IMR-90 (cell line): ENCODE results near the gene ARHGEF10L. TPM values are rescaled to one million over a fixed set of nuclear protein-coding genes. Genes with fewer than 3 reads are reported as not detected.

Experiments
- ATAC-seq: fragments of 200-7000 bp; cut with Tn5 transposase; 2 replicates; pipeline ENCODE4 v1.9.1; 2020; ENCODE audit warnings: low read depth, mild to moderate bottlenecking, moderate library complexity
- BruUV-seq: library from RNA; stranded (reverse); fragments of 400-500 nt; replicated peaks from 2 replicates; lab custom pipeline; 2021; lab: Mats Ljungman, UMichigan
- CTCF ChIA-PET: fragments of 300-600 bp; formaldehyde crosslinking; extraction: SDS; loops from one replicate; lab custom pipeline; 2021; ENCODE audit warnings: antibody characterized with exemption; lab: Yijun Ruan, JAX
- POLR2A ChIA-PET: fragments of 300-600 bp; sonication (Branson Sonifier 250); formaldehyde crosslinking; loops from one replicate; lab custom pipeline; 2022; ENCODE audit warnings: antibody characterized with exemption; ENCODE audit not compliant: unreplicated experiment; lab: Charles Lee
- DNase-seq: peaks from one replicate; pipeline ENCODE4 v3.0.0; 2013
- H2AFZ ChIP-seq: replicated peaks from 2 replicates; pipeline ENCODE3; 2013; ENCODE audit warnings: low read length, mild to moderate bottlenecking; ENCODE audit not compliant: poor library complexity
- H2AK5ac ChIP-seq: 2 replicates; pipeline ENCODE4 v1.6.1; 2013; ENCODE audit warnings: low read depth, low read length, inconsistent platforms
- H2AK9ac ChIP-seq: replicated peaks from 2 replicates; pipeline ENCODE3; 2013; ENCODE audit warnings: mild to moderate bottlenecking, low read depth, low read length, moderate library complexity; ENCODE audit not compliant: poor library complexity
- H2BK120ac ChIP-seq: 2 replicates; pipeline ENCODE4 v1.6.1; 2013; ENCODE audit warnings: low read depth, low read length, inconsistent platforms
- H2BK15ac ChIP-seq: 3 replicates; pipeline ENCODE4 v1.6.1; 2013; ENCODE audit warnings: low read depth, low read length, inconsistent platforms
- H2BK20ac ChIP-seq: 2 replicates; pipeline ENCODE4 v1.6.1; 2013; ENCODE audit warnings: low read depth, mild to moderate bottlenecking, inconsistent platforms, low read length, moderate library complexity
- H2BK5ac ChIP-seq: 2 replicates; pipeline ENCODE4 v1.6.1; 2013; ENCODE audit warnings: mild to moderate bottlenecking, low read depth, low read length, inconsistent platforms; ENCODE audit not compliant: poor library complexity, severe bottlenecking
- H3K14ac ChIP-seq: replicated peaks from 2 replicates; pipeline ENCODE4 v1.6.1; 2013; ENCODE audit warnings: low read depth, low read length, inconsistent platforms
- H3K18ac ChIP-seq: 2 replicates; pipeline ENCODE4 v1.6.1; 2013; ENCODE audit warnings: low read depth, low read length, control low read depth
- H3K23ac ChIP-seq: 2 replicates; pipeline ENCODE4 v1.6.1; 2013; ENCODE audit warnings: low read depth, low read length, inconsistent platforms
- H3K27ac ChIP-seq: 2 replicates; pipeline ENCODE4 v1.5.1; 2013; ENCODE audit warnings: mild to moderate bottlenecking, control low read depth, low read length; ENCODE audit not compliant: insufficient read depth
- H3K27me3 ChIP-seq: 2 replicates; pipeline ENCODE4 v1.6.1; 2013; ENCODE audit warnings: low read length; ENCODE audit not compliant: control insufficient read depth, insufficient read depth
- H3K36me3 ChIP-seq: 2 replicates; pipeline ENCODE4 v1.6.1; 2013; ENCODE audit warnings: low read length, mixed read lengths; ENCODE audit not compliant: control insufficient read depth, insufficient read depth
- H3K4ac ChIP-seq: 2 replicates; pipeline ENCODE4 v1.6.1; 2013; ENCODE audit warnings: low read depth, low read length, inconsistent platforms
- H3K4me1 ChIP-seq: 2 replicates; pipeline ENCODE4 v1.6.1; 2013; ENCODE audit warnings: low read length, mixed read lengths; ENCODE audit not compliant: control insufficient read depth, insufficient read depth
- H3K4me2 ChIP-seq: 2 replicates; pipeline ENCODE4 v1.6.1; 2013; ENCODE audit warnings: low read depth, mild to moderate bottlenecking, control low read depth, low read length, moderate library complexity
- H3K4me3 ChIP-seq: 2 replicates; pipeline ENCODE4 v1.5.1; 2013; ENCODE audit warnings: low read depth, mild to moderate bottlenecking, control low read depth, low read length, moderate library complexity; ENCODE audit not compliant: insufficient read depth
- H3K56ac ChIP-seq: 2 replicates; pipeline ENCODE4 v1.6.1; 2013; ENCODE audit warnings: low read length, inconsistent platforms; ENCODE audit not compliant: insufficient read depth; ENCODE audit errors: extremely low read depth
- H3K79me1 ChIP-seq, 2 experiments: 2 replicates each; pipeline ENCODE4 v1.6.1; 2013; ENCODE audit warnings: low read length in 2 of 2, inconsistent platforms in 1 of 2, low read depth in 1 of 2
- H3K9ac ChIP-seq: 2 replicates; pipeline ENCODE4 v1.6.1; 2013; ENCODE audit warnings: low read depth, low read length, control low read depth
- H3K9me1 ChIP-seq: 2 replicates; pipeline ENCODE4 v1.6.1; 2013; ENCODE audit warnings: low read length, inconsistent platforms; ENCODE audit not compliant: insufficient read depth
- H3K9me3 ChIP-seq: 2 replicates; pipeline ENCODE4 v1.6.1; 2013; ENCODE audit warnings: low read length; ENCODE audit not compliant: control insufficient read depth, insufficient read depth
- H4K20me1 ChIP-seq: 2 replicates; pipeline ENCODE4 v1.6.1; 2013; ENCODE audit warnings: low read length, inconsistent platforms; ENCODE audit not compliant: insufficient read depth
- H4K5ac ChIP-seq: 2 replicates; pipeline ENCODE4 v1.6.1; 2013; ENCODE audit warnings: mild to moderate bottlenecking, low read depth, low read length, control low read depth
- H4K8ac ChIP-seq, 2 experiments: 2 replicates each; pipeline ENCODE4 v1.6.1; 2013; ENCODE audit warnings: low read depth in 2 of 2, low read length in 2 of 2, control low read depth in 1 of 2, inconsistent platforms in 1 of 2
- H4K91ac ChIP-seq: 2 replicates; pipeline ENCODE4 v1.6.1; 2013; ENCODE audit warnings: low read depth, low read length, inconsistent platforms; ENCODE audit not compliant: insufficient read depth
- BHLHE40 ChIP-seq: fragments of 150-350 bp; IDR thresholded peaks from 2 replicates; pipeline ENCODE4 v1.6.1; 2016; ENCODE audit warnings: mild to moderate bottlenecking, low read depth, low read length
- CEBPB ChIP-seq: IDR thresholded peaks from 2 replicates; pipeline ENCODE4 v1.6.1; 2012; ENCODE audit warnings: low read depth, low read length, improper control_type of control experiment
- CHD1 ChIP-seq: IDR thresholded peaks from 2 replicates; pipeline ENCODE4 v1.6.1; 2012; ENCODE audit warnings: low read depth, low read length, improper control_type of control experiment
- FOS ChIP-seq: fragments of 150-350 bp; IDR thresholded peaks from 2 replicates; pipeline ENCODE4 v1.6.1; 2016; ENCODE audit warnings: low read depth, low read length
- MAFK ChIP-seq: IDR thresholded peaks from 2 replicates; pipeline ENCODE4 v1.6.1; 2012; ENCODE audit warnings: low read depth, low read length, improper control_type of control experiment
- MAZ ChIP-seq: IDR thresholded peaks from 2 replicates; pipeline ENCODE4 v1.6.1; 2012; ENCODE audit warnings: low read depth, mild to moderate bottlenecking, low read length, improper control_type of control experiment, moderate library complexity, borderline replicate concordance
- MXI1 ChIP-seq: IDR thresholded peaks from 2 replicates; pipeline ENCODE4 v1.6.1; 2012; ENCODE audit warnings: low read depth, mild to moderate bottlenecking, low read length, moderate library complexity, borderline replicate concordance
- NFE2L2 ChIP-seq: fragments of 150-350 bp; IDR thresholded peaks from 2 replicates; pipeline ENCODE4 v1.6.1; 2016; ENCODE audit warnings: low read depth, mild to moderate bottlenecking, low read length
- POLR2A ChIP-seq: IDR thresholded peaks from 2 replicates; pipeline ENCODE4 v1.6.1; 2012; ENCODE audit warnings: mild to moderate bottlenecking, low read depth, low read length
- RCOR1 ChIP-seq: IDR thresholded peaks from 2 replicates; pipeline ENCODE4 v1.6.1; 2012; ENCODE audit warnings: mild to moderate bottlenecking, low read length, improper control_type of control experiment; ENCODE audit not compliant: insufficient replicate concordance
- RFX5 ChIP-seq: IDR thresholded peaks from 2 replicates; pipeline ENCODE4 v1.8.0; 2012; ENCODE audit warnings: low read depth, mild to moderate bottlenecking, low read length, moderate library complexity
- SMC3 ChIP-seq: fragments of 150-350 bp; IDR thresholded peaks from 2 replicates; pipeline ENCODE4 v1.6.1; 2016; ENCODE audit warnings: low read depth, mild to moderate bottlenecking, antibody characterized with exemption, low read length, moderate library complexity
- WGBS, 2 experiments: methylation state at CpG; one replicate each; pipeline versions ENCODE4 v1.1.5 to v1.1.7; 2013; ENCODE audit warnings: missing lambda C conversion rate in 2 of 2; ENCODE audit not compliant: insufficient read length in 1 of 2; ENCODE audit errors: extremely low coverage in 2 of 2; 5-methylcytosine and 5-hydroxymethylcytosine counted together
- dilution Hi-C: fragments of 300-500 bp; cut with HindIII; formaldehyde crosslinking; loops from one replicate; pipeline ENCODE4 v1.14.3; 2018; ENCODE audit warnings: low sequenced_read_pairs; ENCODE audit not compliant: unreplicated experiment
- in situ Hi-C: fragments of 300-500 bp; cut with MboI; formaldehyde crosslinking; loops from 3 replicates; pipeline ENCODE4 v1.14.3; 2019; ENCODE audit warnings: low sequenced_read_pairs, inconsistent platforms, mixed read lengths
- intact Hi-C: fragments of 100-400 bp; cut with micrococcal nuclease; formaldehyde crosslinking; loops from 2 replicates; pipeline ENCODE4 v1.10.0; 2022
- polyA plus RNA-seq, 3 experiments: library from polyadenylated mRNA; depleted of rRNA; stranded (reverse); fragments of >200 nt; gene quantifications; 2 replicates each; pipeline ENCODE4 v1.2.3, GENCODE V29; 2012; ENCODE audit warnings: low replicate concordance in 1 of 3
- total RNA-seq: library from RNA; depleted of rRNA; stranded (reverse); fragments of >200 nt; gene quantifications from 2 replicates; pipeline ENCODE4 v1.2.3, GENCODE V29; 2012
- TF ChIP-seq, protein P1 (sequence below): fragments of 150-350 bp; IDR thresholded peaks from 2 replicates; pipeline ENCODE4 v1.6.1; 2016; ENCODE audit warnings: low read depth, mild to moderate bottlenecking, low read length, moderate library complexity, borderline replicate concordance
- TF ChIP-seq, protein P2 (sequence below): conservative IDR thresholded peaks from 2 replicates; pipeline ENCODE4 v1.5.1; 2012; ENCODE audit warnings: mild to moderate bottlenecking, low read depth, low read length, improper control_type of control experiment
- TF ChIP-seq, protein P3 (sequence below): fragments of 150-350 bp; IDR thresholded peaks from 2 replicates; pipeline ENCODE4 v1.6.1; 2017; ENCODE audit warnings: mild to moderate bottlenecking, antibody characterized with exemption, low read length, low read depth

Gene ARHGEF10L
- total and polyA plus RNA-seq, 2 of the 4 experiments (the other 2 are of a cell fraction), result 4.8 to 12.4 TPM

DNA sequence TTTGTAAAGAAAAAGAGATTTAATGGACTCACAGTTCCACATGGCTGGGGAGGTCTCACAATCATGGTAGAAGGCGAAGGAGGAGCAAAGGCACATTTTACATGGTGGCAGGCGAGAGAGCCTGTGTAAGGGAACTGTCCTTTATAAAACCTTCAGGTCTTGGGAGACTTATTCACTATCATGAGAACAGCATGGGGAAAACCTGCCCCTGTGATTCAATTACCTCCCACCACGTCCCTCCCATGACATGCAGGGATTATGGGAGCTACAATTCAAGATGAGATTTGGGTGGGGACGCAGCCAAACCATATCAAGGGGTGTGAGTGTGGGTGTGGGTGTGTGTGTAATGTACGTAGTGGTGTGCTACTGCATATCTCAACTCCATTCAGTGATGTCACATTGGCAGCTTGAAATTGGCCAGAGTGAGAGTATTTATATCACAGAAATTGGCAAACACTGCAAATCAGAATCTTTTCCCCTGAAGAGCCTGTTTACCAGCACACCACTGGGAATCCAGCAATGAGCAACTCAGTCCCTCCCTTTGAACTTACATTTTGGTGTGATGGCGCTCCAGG is 5.4 kb downstream of the ARHGEF10L start:
- H4K5ac ChIP-seq, result peak overlapping the region; percentile 75

More for the DNA sequence above, 5.4 kb downstream of the ARHGEF10L start:
- WGBS, 2 experiments, result no CpG with 5 or more reads among the region's 6 CpGs
- Histone ChIP-seq H3K18ac (peak overlapping the region; percentile 61; the same call in 1 of the 2 replicates), H4K8ac (peak overlapping the region in 1 of 2 experiments; percentile 22; a peak in 1 of 4 replicates), H2BK15ac (0 out of 3 replicates have a peak overlapping the region, but pooled peaks have one; percentile 9), H3K23ac (no peak overlapping the region), H3K14ac (peak overlapping the region; percentile 10; the same call in 1 of the 2 replicates), H2AK5ac (peak overlapping the region; percentile 63; the same call in 1 of the 2 replicates), H3K56ac (no peak overlapping the region), H2BK120ac (peak overlapping the region; percentile 31; the same call in 1 of the 2 replicates), H2AFZ (peak overlapping the region; percentile 33), H3K4me1 (peaks cover 11% of the 10 kb centered on the region), H3K4me2 (peak overlapping the region; percentile 47), H3K4ac (peak overlapping the region; percentile 12; the same call in 1 of the 2 replicates), H2AK9ac (no peak overlapping the region), H3K9ac (no peak overlapping the region), H3K9me3 (no peaks in the 10 kb centered on the region), H3K79me1 (peaks cover 36 to 67% of the 10 kb centered on the region in 2 experiments), H2BK20ac (peak overlapping the region; percentile 11; the same call in 1 of the 2 replicates), H3K9me1 (peaks cover 17% of the 10 kb centered on the region), H3K4me3 (no peak overlapping the region), H3K27me3 (no peaks in the 10 kb centered on the region), H3K27ac (peak overlapping the region; percentile 62), H4K20me1 (peaks cover 7% of the 10 kb centered on the region), H4K91ac (peak overlapping the region; percentile 44; the same call in 1 of the 2 replicates), H3K36me3 (no peaks in the 10 kb centered on the region), H2BK5ac (peak overlapping the region; percentile 78)
- ATAC-seq (no peak), DNase-seq (peak; percentile 37)
- no TSS peak for BruUV-seq
- POLR2A ChIA-PET, result no interaction called here
- TF ChIP-seq, protein P1, sequence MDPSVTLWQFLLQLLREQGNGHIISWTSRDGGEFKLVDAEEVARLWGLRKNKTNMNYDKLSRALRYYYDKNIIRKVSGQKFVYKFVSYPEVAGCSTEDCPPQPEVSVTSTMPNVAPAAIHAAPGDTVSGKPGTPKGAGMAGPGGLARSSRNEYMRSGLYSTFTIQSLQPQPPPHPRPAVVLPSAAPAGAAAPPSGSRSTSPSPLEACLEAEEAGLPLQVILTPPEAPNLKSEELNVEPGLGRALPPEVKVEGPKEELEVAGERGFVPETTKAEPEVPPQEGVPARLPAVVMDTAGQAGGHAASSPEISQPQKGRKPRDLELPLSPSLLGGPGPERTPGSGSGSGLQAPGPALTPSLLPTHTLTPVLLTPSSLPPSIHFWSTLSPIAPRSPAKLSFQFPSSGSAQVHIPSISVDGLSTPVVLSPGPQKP, result no peak
- TF ChIP-seq, protein P2, sequence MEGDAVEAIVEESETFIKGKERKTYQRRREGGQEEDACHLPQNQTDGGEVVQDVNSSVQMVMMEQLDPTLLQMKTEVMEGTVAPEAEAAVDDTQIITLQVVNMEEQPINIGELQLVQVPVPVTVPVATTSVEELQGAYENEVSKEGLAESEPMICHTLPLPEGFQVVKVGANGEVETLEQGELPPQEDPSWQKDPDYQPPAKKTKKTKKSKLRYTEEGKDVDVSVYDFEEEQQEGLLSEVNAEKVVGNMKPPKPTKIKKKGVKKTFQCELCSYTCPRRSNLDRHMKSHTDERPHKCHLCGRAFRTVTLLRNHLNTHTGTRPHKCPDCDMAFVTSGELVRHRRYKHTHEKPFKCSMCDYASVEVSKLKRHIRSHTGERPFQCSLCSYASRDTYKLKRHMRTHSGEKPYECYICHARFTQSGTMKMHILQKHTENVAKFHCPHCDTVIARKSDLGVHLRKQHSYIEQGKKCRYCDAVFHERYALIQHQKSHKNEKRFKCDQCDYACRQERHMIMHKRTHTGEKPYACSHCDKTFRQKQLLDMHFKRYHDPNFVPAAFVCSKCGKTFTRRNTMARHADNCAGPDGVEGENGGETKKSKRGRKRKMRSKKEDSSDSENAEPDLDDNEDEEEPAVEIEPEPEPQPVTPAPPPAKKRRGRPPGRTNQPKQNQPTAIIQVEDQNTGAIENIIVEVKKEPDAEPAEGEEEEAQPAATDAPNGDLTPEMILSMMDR, result no peak
- TF ChIP-seq CHD1 (no peak), RFX5 (no peak), NFE2L2 (no peak), BHLHE40 (no peak), CEBPB (no peak), RCOR1 (no peak), MAFK (no peak), FOS (no peak), SMC3 (no peak), POLR2A (no peak), MXI1 (no peak), MAZ (no peak)
- TF ChIP-seq, protein P3, sequence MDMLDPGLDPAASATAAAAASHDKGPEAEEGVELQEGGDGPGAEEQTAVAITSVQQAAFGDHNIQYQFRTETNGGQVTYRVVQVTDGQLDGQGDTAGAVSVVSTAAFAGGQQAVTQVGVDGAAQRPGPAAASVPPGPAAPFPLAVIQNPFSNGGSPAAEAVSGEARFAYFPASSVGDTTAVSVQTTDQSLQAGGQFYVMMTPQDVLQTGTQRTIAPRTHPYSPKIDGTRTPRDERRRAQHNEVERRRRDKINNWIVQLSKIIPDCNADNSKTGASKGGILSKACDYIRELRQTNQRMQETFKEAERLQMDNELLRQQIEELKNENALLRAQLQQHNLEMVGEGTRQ, result no peak
- intact Hi-C loops (loop anchor here (5.0 kb wide), 2 partner anchors 42 to 62 kb away; no protein-coding TSS in a partner anchor), dilution Hi-C loops (no loop called here), in situ Hi-C loops (no loop called here)
- CTCF ChIA-PET, result interaction anchor here (1.2 kb wide), 1 partner anchor 9 kb away, joined by 3 read pairs; no protein-coding TSS in a partner anchor
